Smooth muscle cell of the brain vasculature (primary cell): ENCODE data around the gene SLC9A5.

Experiments
- DNase-seq: peaks from one replicate; pipeline ENCODE4 v3.0.0-alpha.2; 2012; ENCODE audit warnings: low read depth, low spot score

The SLC9A5 gene

GRCh38 chr16:67281536-67282446 lies 33.0 kb downstream of the SLC9A5 start:
- no peak for DNase-seq

- no peak for DNase-seq
Measured at GRCh38 chr16:67282447-67282805, 33.6 kb downstream of the SLC9A5 start.

GRCh38 chr16:67283039-67283825 lies 34.5 kb downstream of the SLC9A5 start:
- DNase-seq: no peak

- DNase-seq: no peak
Measured at GRCh38 chr16:67283826-67284555, 35.2 kb downstream of the SLC9A5 start.

GRCh38 chr16:67284699-67285646 lies 36.2 kb downstream of the SLC9A5 start:
- DNase-seq: no peak

- DNase-seq: no peak
Measured at GRCh38 chr16:67286441-67287235, 37.9 kb downstream of the SLC9A5 start.

GRCh38 chr16:67287960-67288359 lies 39.2 kb downstream of the SLC9A5 start:
- DNase-seq: no peak

- no peak for DNase-seq
Measured at GRCh38 chr16:67291461-67291860, 42.7 kb downstream of the SLC9A5 start.

GRCh38 chr16:67294171-67294757 lies 45.5 kb downstream of the SLC9A5 start:
- no peak for DNase-seq

- no peak for DNase-seq
Measured at GRCh38 chr16:67294938-67295361, 46.2 kb downstream of the SLC9A5 start.

GRCh38 chr16:67296420-67296819 lies 47.6 kb downstream of the SLC9A5 start:
- no peak for DNase-seq

GRCh38 chr16:67298277-67298676 lies 49.5 kb downstream of the SLC9A5 start:
- no peak for DNase-seq

GRCh38 chr16:67299269-67299668 lies 50.5 kb downstream of the SLC9A5 start:
- DNase-seq: no peak

GRCh38 chr16:67301080-67301782 lies 52.5 kb downstream of the SLC9A5 start:
- DNase-seq: no peak

- DNase-seq: no peak
Measured at GRCh38 chr16:67302076-67302475, 53.3 kb downstream of the SLC9A5 start.

GRCh38 chr16:67302970-67303369 lies 54.2 kb downstream of the SLC9A5 start:
- no peak for DNase-seq

GRCh38 chr16:67304020-67304419 lies 55.2 kb downstream of the SLC9A5 start:
- DNase-seq: no peak

GRCh38 chr16:67305216-67306071 lies 56.7 kb downstream of the SLC9A5 start:
- no peak for DNase-seq
